HEK293 (cell line): ENCODE data around the gene PAAF1.

Experiments
- CTCF ChIA-PET: fragments of 350-600 bp; formaldehyde crosslinking; extraction: SDS; loops from one replicate; lab custom pipeline; 2021; ENCODE audit warnings: antibody characterized with exemption; lab: Yijun Ruan, JAX
- POLR2A ChIA-PET: fragments of 300-600 bp; formaldehyde crosslinking; extraction: SDS; loops from one replicate; lab custom pipeline; 2020; ENCODE audit warnings: antibody characterized with exemption, inconsistent platforms; lab: Yijun Ruan, JAX
- H3K27ac ChIP-seq: fragments of 200-500 bp; sonication (Bioruptor generic); 2 replicates; pipeline ENCODE4 v1.5.1; 2014; ENCODE audit warnings: low read depth, low read length, control low read depth, inconsistent platforms; ENCODE audit errors: extremely low read depth
- H3K36me3 ChIP-seq, 2 experiments: fragments of 200-500 bp in 1 of 2; sonication (Bioruptor generic) in 1 of 2; 1 replicate in 1 of 2; 2 replicates in 1 of 2; pipeline ENCODE4 v1.5.1; 2014 to 2017; ENCODE audit warnings: inconsistent platforms in 2 of 2, low read length in 2 of 2; ENCODE audit not compliant: control insufficient read depth in 2 of 2, insufficient read depth in 1 of 2
- H3K4me1 ChIP-seq: fragments of 200-500 bp; sonication (Bioruptor generic); 2 replicates; pipeline ENCODE4 v1.5.1; 2014; ENCODE audit warnings: mild to moderate bottlenecking, low read length, inconsistent platforms; ENCODE audit not compliant: control insufficient read depth, insufficient read depth
- H3K4me3 ChIP-seq: 2 replicates; pipeline ENCODE4 v1.5.1; 2011; ENCODE audit warnings: low read depth, mild to moderate bottlenecking, control low read depth, low read length, moderate library complexity
- H3K9me3 ChIP-seq: fragments of 200-500 bp; sonication (Bioruptor generic); 2 replicates; pipeline ENCODE4 v1.5.1; 2014; ENCODE audit warnings: low read depth, low read length, inconsistent platforms; ENCODE audit not compliant: control insufficient read depth, insufficient read depth
- GLIS1 ChIP-seq: fragments of 450-650 bp; formaldehyde crosslinking; IDR thresholded peaks from 2 replicates; pipeline ENCODE4 v1.5.1; 2016; ENCODE audit warnings: missing biosample characterization, missing genetic modification characterization
- HOXA7 ChIP-seq: sonication (generic); formaldehyde crosslinking; IDR thresholded peaks from 2 replicates; pipeline ENCODE4 v1.8.1; 2022; ENCODE audit warnings: missing genetic modification reagents, borderline replicate concordance
- HOXC10 ChIP-seq: sonication (generic); formaldehyde crosslinking; IDR thresholded peaks from 2 replicates; pipeline ENCODE4 v1.8.1; 2023; ENCODE audit warnings: mild to moderate bottlenecking, missing genetic modification reagents
- MEIS1 ChIP-seq: sonication (generic); formaldehyde crosslinking; IDR thresholded peaks from 2 replicates; pipeline ENCODE4 v1.8.1; 2022; ENCODE audit warnings: missing genetic modification reagents, mild to moderate bottlenecking, borderline replicate concordance
- PRDM1 ChIP-seq: fragments of 450-650 bp; formaldehyde crosslinking; IDR thresholded peaks from 2 replicates; pipeline ENCODE4; 2016; ENCODE audit warnings: missing biosample characterization, missing genetic modification characterization
- REPIN1 ChIP-seq: fragments of 450-650 bp; formaldehyde crosslinking; IDR thresholded peaks from 2 replicates; pipeline ENCODE4 v1.5.1; 2017; ENCODE audit warnings: missing biosample characterization, missing genetic modification characterization, low read depth
- SP7 ChIP-seq: fragments of 450-650 bp; formaldehyde crosslinking; IDR thresholded peaks from 2 replicates; pipeline ENCODE4 v1.5.1; 2016; ENCODE audit warnings: missing biosample characterization, missing genetic modification characterization
- ZBTB21 ChIP-seq: fragments of 450-650 bp; formaldehyde crosslinking; IDR thresholded peaks from 2 replicates; pipeline ENCODE4 v1.5.1; 2017; ENCODE audit warnings: missing biosample characterization, missing genetic modification characterization
- ZFP37 ChIP-seq: fragments of 450-650 bp; formaldehyde crosslinking; IDR thresholded peaks from 2 replicates; pipeline ENCODE4 v1.5.1; 2016; ENCODE audit warnings: missing biosample characterization, missing genetic modification characterization
- ZNF121 ChIP-seq: fragments of 450-650 bp; formaldehyde crosslinking; IDR thresholded peaks from 2 replicates; pipeline ENCODE4 v1.5.1; 2016; ENCODE audit warnings: missing biosample characterization, missing genetic modification characterization
- ZNF184 ChIP-seq: fragments of 450-650 bp; IDR thresholded peaks from 2 replicates; pipeline ENCODE4 v1.5.1; 2018; ENCODE audit warnings: missing biosample characterization, mild to moderate bottlenecking, missing genetic modification characterization
- ZNF223 ChIP-seq: fragments of 450-650 bp; formaldehyde crosslinking; IDR thresholded peaks from 2 replicates; pipeline ENCODE4 v1.5.1; 2016; ENCODE audit warnings: missing biosample characterization, missing genetic modification characterization
- ZNF391 ChIP-seq: fragments of 450-650 bp; formaldehyde crosslinking; IDR thresholded peaks from 2 replicates; pipeline ENCODE4 v1.5.1; 2016; ENCODE audit warnings: low read depth, missing biosample characterization, missing genetic modification characterization, borderline replicate concordance
- ZNF571 ChIP-seq: fragments of 450-650 bp; formaldehyde crosslinking; IDR thresholded peaks from 2 replicates; pipeline ENCODE4 v1.5.0; 2017; ENCODE audit warnings: missing biosample characterization, missing genetic modification characterization
- ZNF747 ChIP-seq: fragments of 450-650 bp; formaldehyde crosslinking; IDR thresholded peaks from 2 replicates; pipeline ENCODE4 v1.5.1; 2016; ENCODE audit warnings: missing biosample characterization, missing genetic modification characterization
- ZNF768 ChIP-seq: fragments of 450-650 bp; formaldehyde crosslinking; IDR thresholded peaks from 2 replicates; pipeline ENCODE4 v1.5.1; 2018; ENCODE audit warnings: missing biosample characterization, mild to moderate bottlenecking, missing genetic modification characterization
- ZSCAN23 ChIP-seq: fragments of 450-650 bp; formaldehyde crosslinking; IDR thresholded peaks from 2 replicates; pipeline ENCODE4 v1.5.1; 2016; ENCODE audit warnings: missing biosample characterization, missing genetic modification characterization
- TF ChIP-seq, protein P1 (sequence below): fragments of 450-650 bp; formaldehyde crosslinking; IDR thresholded peaks from 2 replicates; pipeline ENCODE4 v1.5.1; 2016; ENCODE audit warnings: missing biosample characterization, missing genetic modification characterization
- TF ChIP-seq, protein P2 (sequence below): fragments of 450-650 bp; formaldehyde crosslinking; IDR thresholded peaks from 2 replicates; pipeline ENCODE4 v1.5.1; 2016; ENCODE audit warnings: missing biosample characterization, missing genetic modification characterization
- TF ChIP-seq, protein P3 (sequence below): fragments of 450-650 bp; formaldehyde crosslinking; IDR thresholded peaks from 2 replicates; pipeline ENCODE4 v1.5.1; 2016; ENCODE audit warnings: missing biosample characterization, missing genetic modification characterization

Gene PAAF1

DNA sequence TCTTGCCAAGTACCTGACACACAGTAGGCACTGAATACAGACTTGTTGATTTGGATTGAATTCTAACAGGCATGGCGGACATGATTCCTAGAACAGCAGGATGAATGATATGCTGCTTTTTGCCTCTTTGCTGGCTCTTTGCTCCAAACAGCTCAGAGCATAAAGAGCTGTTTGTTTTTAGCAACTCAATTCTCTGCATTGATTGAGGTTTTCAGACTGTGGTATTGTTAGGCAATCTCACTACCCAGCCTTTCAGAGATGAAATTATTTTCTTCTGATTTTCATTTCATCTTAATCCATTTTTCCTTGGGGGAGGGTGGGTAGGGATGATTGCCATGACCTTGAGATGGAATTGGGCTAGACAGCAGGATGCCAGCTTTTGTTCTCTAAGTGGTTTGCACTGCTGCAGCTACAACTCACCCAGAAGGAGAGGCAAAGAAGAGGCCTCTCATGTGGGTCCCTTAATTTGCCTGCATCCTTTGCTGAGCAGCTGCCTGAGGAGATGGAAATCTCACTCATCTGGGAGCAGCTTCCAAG is 20.7 kb upstream of the PAAF1 start:
- H3K4me3 ChIP-seq, result no peak overlapping the region
- no peak overlapping the region for H3K27ac ChIP-seq
- CTCF ChIA-PET, result no interaction called here
- POLR2A ChIA-PET, result no interaction called here
- peaks cover 0 to 9% of the 10 kb centered on the region in 2 experiments; a peak in 1 of 3 replicates for H3K36me3 ChIP-seq
- H3K9me3 ChIP-seq, result no peaks in the 10 kb centered on the region
- no peaks in the 10 kb centered on the region for H3K4me1 ChIP-seq
- no peak for TF ChIP-seq SP7 (tag by site-specific recombination)
- no peak for TF ChIP-seq ZBTB21 (tag by site-specific recombination)

DNA sequence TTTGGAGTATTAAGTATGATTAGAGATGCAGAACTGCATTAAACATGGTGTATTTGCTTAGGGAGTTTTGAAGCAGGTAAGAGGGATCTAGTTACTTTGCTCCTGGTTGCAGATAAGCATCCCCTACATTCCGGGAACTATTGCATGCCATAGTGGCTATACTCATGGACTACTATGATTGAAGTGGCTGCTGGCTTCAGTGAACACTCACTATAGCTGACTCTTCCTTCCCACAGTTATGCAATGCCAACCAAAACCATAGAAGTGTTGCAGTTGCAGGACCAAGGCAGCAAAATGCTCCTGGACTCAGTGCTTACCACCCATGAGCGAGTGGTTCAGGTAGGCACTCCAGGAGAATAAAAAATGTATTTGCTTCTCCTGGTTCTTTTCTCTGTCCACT is 17.1 kb upstream of the PAAF1 start:
- ChIA-PET CTCF (no interaction called here), POLR2A (interaction anchor here (0.6 kb wide), 1 partner anchor 14 kb away, joined by 3 read pairs; no protein-coding TSS in a partner anchor)
- H3K27ac ChIP-seq, result no peak overlapping the region
- H3K4me3 ChIP-seq, result no peak overlapping the region
- no peaks in the 10 kb centered on the region for H3K9me3 ChIP-seq
- no peaks in the 10 kb centered on the region for H3K4me1 ChIP-seq
- H3K36me3 ChIP-seq, result peaks cover 0 to 22% of the 10 kb centered on the region in 2 experiments; a peak in 1 of 3 replicates
- TF ChIP-seq ZNF223 (tag by site-specific recombination), result no peak
- no peak for TF ChIP-seq HOXA7 (CRISPR knock-in tag)
- no peak for TF ChIP-seq HOXC10 (CRISPR knock-in tag)
- no peak for TF ChIP-seq GLIS1 (tag by site-specific recombination)
- TF ChIP-seq MEIS1 (CRISPR knock-in tag), result no peak
- no peak for TF ChIP-seq REPIN1 (tag by site-specific recombination)
- TF ChIP-seq, protein P1, sequence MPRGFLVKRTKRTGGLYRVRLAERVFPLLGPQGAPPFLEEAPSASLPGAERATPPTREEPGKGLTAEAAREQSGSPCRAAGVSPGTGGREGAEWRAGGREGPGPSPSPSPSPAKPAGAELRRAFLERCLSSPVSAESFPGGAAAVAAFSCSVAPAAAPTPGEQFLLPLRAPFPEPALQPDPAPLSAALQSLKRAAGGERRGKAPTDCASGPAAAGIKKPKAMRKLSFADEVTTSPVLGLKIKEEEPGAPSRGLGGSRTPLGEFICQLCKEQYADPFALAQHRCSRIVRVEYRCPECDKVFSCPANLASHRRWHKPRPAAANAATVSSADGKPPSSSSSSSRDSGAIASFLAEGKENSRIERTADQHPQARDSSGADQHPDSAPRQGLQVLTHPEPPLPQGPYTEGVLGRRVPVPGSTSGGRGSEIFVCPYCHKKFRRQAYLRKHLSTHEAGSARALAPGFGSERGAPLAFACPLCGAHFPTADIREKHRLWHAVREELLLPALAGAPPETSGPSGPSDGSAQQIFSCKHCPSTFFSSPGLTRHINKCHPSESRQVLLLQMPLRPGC (tag by site-specific recombination), result no peak
- TF ChIP-seq PRDM1, result no peak
- TF ChIP-seq ZNF121 (tag by site-specific recombination), result no peak
- TF ChIP-seq ZNF747 (tag by site-specific recombination), result no peak
- no peak for TF ChIP-seq ZFP37 (tag by site-specific recombination)
- no peak for TF ChIP-seq ZSCAN23 (tag by site-specific recombination)
- TF ChIP-seq ZNF768 (tag by site-specific recombination), result no peak
- TF ChIP-seq, protein P2, sequence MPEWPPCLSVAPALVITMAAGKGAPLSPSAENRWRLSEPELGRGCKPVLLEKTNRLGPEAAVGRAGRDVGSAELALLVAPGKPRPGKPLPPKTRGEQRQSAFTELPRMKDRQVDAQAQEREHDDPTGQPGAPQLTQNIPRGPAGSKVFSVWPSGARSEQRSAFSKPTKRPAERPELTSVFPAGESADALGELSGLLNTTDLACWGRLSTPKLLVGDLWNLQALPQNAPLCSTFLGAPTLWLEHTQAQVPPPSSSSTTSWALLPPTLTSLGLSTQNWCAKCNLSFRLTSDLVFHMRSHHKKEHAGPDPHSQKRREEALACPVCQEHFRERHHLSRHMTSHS (tag by site-specific recombination), result no peak
- TF ChIP-seq ZNF184 (tag by site-specific recombination), result no peak
- TF ChIP-seq ZNF391 (tag by site-specific recombination), result no peak

DNA sequence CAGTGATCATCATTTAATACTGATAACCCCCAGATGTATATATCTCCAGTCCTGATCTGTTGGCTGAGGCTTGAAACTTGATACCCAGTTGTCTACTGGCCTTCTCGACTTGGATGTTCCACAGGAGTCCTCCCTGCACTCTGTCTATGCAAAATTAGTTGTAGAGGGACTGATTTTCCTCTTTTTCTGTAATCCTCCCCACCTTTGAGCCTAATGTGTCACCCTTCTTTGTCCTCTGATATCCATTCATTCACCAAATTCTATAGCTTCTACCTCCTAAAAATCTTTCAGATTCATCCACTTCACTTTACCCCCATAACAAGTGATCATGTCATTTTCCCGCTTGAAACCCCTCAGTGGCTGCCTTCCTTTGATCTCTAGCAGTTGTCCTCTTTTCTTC is 16.6 kb upstream of the PAAF1 start:
- Histone ChIP-seq H3K4me1 (no peaks in the 10 kb centered on the region), H3K9me3 (no peaks in the 10 kb centered on the region), H3K27ac (no peak overlapping the region), H3K36me3 (peaks cover 0 to 22% of the 10 kb centered on the region in 2 experiments; a peak in 1 of 3 replicates), H3K4me3 (no peak overlapping the region)
- no peak for TF ChIP-seq ZNF571 (tag by site-specific recombination)
- TF ChIP-seq, protein P3, sequence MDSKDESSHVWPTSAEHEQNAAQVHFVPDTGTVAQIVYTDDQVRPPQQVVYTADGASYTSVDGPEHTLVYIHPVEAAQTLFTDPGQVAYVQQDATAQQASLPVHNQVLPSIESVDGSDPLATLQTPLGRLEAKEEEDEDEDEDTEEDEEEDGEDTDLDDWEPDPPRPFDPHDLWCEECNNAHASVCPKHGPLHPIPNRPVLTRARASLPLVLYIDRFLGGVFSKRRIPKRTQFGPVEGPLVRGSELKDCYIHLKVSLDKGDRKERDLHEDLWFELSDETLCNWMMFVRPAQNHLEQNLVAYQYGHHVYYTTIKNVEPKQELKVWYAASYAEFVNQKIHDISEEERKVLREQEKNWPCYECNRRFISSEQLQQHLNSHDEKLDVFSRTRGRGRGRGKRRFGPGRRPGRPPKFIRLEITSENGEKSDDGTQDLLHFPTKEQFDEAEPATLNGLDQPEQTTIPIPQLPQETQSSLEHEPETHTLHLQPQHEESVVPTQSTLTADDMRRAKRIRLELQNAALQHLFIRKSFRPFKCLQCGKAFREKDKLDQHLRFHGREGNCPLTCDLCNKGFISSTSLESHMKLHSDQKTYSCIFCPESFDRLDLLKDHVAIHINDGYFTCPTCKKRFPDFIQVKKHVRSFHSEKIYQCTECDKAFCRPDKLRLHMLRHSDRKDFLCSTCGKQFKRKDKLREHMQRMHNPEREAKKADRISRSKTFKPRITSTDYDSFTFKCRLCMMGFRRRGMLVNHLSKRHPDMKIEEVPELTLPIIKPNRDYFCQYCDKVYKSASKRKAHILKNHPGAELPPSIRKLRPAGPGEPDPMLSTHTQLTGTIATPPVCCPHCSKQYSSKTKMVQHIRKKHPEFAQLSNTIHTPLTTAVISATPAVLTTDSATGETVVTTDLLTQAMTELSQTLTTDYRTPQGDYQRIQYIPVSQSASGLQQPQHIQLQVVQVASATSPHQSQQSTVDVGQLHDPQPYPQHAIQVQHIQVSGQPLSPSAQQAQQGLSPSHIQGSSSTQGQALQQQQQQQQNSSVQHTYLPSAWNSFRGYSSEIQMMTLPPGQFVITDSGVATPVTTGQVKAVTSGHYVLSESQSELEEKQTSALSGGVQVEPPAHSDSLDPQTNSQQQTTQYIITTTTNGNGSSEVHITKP (tag by site-specific recombination), result peak; percentile 74
- ChIA-PET POLR2A (no interaction called here), CTCF (no interaction called here)
